ENCODE data around the gene JRKL.
"Not testable (repeated sequence)": the region's sequence is repeated elsewhere in the genome, so short reads cannot be mapped to it uniquely, and the experiment has no call there.

Gene JRKL

GRCh38 chr11:96396637-96397036 lies 6.8 kb downstream of the JRKL start:
- no peak for DNase-seq

GRCh38 chr11:96397863-96398262 lies 8.1 kb downstream of the JRKL start:
- no peak for DNase-seq

- DNase-seq: no peak
Observed at GRCh38 chr11:96400697-96401096, 10.9 kb downstream of the JRKL start.

- not testable (repeated sequence) for DNase-seq
Observed at GRCh38 chr11:96411412-96411811, 21.6 kb downstream of the JRKL start.

GRCh38 chr11:96412761-96413381 lies 23.1 kb downstream of the JRKL start:
- DNase-seq: no peak

- DNase-seq: no peak
Observed at GRCh38 chr11:96413408-96413807, 23.6 kb downstream of the JRKL start.

GRCh38 chr11:96424693-96425092 lies 34.9 kb downstream of the JRKL start:
- DNase-seq: no peak

GRCh38 chr11:96430668-96431067 lies 40.9 kb downstream of the JRKL start:
- no peak for DNase-seq

GRCh38 chr11:96432654-96433053 lies 42.8 kb downstream of the JRKL start:
- DNase-seq: not testable (repeated sequence)
